Dedifferentiated amniotic fluid mesenchymal stem cell (primary cell): ENCODE measurements around the gene PPP1R9A.

Source experiments
- DNase-seq: peaks from one replicate; pipeline ENCODE4 v3.0.0-alpha.2; 2016; ENCODE audit errors: extremely low spot score

The PPP1R9A gene

DNA sequence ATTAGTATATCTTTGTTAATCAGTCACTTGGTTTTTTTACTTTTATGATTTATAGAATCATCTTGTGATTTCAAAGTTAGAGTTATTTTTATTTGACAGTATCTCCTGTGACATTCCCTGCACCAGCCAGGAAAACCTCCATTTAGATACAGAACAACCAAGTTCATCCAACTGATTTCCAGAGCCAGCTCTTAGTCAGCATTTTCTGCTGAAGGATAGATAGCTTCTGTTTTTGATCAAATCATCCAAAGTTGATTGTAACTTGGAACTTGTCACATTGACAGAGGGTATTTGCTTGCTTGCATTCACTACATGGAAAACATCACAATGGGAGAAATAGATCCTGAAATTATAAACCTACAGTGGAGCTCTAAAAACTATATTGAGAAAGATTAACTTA, 294.3 kb downstream of the PPP1R9A start:
- no peak for DNase-seq

DNA sequence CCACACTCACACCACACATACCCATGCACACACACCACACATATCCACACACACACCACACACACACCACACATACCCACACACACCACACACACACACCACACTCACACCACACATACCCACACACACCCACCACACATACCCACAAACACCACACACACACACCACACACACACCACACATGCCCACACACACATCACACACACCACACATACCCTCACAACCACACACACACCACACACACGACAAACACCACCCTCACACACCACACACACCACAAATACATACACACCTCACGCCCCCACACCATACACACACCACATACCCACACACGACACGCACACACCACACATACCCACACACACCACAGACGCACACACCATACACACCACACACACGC, 297.2 kb downstream of the PPP1R9A start:
- DNase-seq: no peak

- DNase-seq: peak; percentile 35
Measured at GRCh38 chr7:95205665-95206225, 298.4 kb downstream of the PPP1R9A start.

DNA sequence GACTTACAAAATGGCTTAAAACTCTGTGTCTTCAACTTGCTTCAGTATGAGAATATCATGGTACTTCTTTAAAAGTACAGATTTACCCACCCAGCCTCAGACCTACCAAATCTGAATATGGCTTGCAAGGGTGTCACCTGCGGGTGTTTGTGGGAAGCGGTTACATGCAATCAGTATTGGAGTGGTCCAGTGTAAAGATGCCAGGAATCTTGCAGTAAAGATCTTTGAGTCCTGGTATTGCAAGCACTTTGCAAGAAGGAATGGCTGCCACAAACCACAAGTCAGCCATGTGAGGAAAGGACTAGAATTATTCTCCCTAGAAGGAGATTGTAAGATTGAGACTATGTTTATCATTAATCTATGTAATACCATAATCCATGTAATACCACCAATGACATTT, 301.9 kb downstream of the PPP1R9A start:
- no peak for DNase-seq

- no peak for DNase-seq
Measured at GRCh38 chr7:95209788-95210187, 302.4 kb downstream of the PPP1R9A start.

DNA sequence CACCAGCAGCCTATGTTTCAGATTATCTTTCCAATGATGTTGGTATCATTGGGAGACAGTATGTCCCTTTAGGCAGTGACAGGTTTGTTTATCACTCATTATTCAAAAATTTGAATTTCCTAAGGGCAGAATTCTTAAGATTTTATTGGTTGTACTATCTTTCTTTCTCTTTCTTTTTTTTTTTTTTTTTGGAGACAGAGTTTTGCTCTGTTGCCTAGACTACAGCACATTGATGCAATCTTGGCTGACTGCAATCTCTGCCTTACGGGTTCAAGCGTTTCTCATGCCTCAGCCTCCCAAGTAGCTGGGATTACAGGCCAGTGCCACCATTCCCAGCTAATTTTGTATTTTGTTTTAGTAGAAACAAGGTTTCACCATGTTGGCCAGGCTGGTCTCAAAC, 305.8 kb downstream of the PPP1R9A start:
- no peak for DNase-seq

- DNase-seq: no peak
Measured at GRCh38 chr7:95213809-95214492, 306.6 kb downstream of the PPP1R9A start.

DNA sequence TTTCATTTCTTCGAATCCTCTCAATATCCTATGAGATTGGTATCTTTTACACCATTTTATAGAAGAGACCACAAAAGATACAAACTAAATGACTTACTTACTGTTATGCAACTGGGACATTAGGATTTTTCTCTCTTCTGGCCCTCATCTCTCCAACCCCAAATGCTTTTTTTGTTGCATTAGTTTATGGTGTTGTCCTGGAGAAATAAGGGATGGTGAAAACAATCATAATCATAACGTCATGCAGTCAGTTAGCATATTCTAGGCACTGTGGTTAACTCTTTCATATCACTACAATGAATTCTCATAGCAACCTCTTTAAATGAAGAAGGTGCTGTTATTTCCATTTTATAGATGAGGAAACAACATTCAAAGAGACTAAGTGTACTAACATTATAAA, 312.3 kb downstream of the PPP1R9A start:
- peak; percentile 4 for DNase-seq

DNA sequence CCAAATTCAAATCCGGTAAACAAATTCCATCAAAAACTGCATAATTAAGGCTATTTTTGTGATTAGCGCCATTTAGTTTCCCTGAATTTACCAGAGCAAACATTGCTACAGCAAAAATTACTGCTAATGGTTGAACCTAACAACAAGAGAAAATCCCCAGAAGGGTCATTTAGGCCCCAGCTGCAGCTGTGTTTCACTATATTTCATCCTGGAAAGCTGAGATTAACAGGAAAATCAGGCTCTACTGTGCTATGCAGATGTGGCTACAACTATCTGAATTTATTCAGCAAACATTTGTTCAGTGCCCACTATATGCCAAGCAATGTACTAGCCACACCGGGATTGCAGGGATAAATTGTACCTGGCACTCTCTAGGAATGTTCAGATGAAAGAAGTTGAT, 312.9 kb downstream of the PPP1R9A start:
- peak; percentile 11 for DNase-seq

DNA sequence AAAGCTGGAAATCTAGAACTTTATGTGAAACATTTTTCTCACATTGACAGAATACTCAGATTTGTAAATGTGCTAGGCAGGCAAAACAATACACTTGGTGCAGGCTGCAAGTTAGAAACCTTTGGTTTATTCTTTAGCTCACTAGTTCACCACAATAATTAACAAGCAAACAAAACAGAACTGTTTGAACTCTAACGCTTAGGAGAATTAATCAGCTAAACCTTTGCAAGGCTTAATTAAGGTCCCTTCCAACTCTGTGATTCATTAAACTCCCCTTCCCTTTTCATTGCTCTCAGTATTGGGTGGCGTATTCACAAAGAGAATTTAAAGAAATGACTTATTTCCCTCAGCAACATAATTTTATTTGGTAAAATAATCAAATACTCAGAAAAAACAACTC, 317.9 kb downstream of the PPP1R9A start:
- no peak for DNase-seq

GRCh38 chr7:95229301-95229700, 321.9 kb downstream of the PPP1R9A start:
- no peak for DNase-seq

DNA sequence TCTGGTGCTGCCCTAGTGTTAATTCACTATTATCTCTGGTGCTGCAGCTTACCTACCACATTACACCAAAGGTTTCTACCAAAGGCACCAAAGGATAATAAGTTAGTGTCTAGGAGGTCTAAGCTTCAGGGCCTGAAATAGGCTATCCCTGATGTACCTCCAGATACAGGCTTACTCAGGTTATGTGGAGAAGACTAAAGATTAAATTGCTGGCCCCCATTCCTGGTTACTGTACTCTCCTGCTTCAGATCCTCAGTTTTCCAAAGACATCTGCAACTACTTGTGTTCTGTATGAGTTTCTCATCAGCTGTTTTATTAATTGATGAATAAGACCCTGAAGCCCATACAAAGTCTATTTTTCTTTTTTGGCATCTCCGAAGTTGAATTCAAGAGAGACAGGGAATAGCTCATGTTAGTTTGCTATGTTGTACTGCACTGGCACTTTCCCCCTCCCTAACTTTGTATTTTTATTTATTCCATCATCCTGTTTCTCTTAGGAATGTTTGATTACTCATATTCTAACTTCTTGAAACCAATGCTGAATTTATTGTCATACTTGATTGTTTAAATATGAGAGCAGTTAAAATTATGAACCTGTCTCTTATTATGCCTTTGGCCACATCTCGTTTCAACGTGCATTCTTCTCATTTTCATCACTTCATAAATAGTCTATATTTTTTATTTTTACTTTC, 331.0 kb downstream of the PPP1R9A start:
- DNase-seq: no peak

DNA sequence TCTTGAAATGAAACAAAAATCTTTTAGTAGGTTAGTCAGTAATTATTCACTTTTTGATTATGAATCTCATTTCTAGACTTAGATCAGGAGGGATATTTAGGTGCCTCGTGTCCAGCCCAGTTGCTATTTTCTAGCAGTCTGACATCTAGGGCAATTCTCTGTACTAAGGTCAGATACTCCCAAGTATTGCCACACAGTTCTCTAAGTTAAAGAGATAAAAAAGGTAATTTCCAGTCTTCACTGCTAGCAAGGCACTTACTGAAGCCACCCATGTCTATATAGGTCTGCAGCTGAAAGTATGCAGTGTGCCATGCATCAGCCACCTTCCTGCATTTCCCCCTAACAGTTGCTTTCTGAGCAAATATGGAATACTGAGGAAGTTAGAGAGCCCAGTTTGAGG, 333.5 kb downstream of the PPP1R9A start:
- no peak for DNase-seq

DNA sequence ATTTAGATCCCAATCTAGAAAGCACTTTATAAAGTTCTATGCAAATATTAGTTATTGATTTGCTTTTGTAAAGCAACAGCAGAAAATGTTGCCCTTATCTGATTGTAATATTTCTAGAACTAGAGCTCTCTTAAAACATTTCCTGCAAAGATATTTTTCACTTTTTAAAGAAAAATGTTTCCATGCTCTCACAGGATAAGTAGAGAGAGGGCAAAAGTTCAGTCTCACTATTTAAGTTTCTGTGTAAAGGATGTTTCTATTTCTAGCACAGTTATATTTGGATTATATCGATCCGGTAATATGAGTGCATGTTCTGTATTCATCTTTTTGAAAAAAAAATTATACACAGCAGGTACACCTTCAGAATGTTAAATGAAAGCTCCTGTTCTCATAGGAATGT, 334.9 kb downstream of the PPP1R9A start:
- no peak for DNase-seq

- DNase-seq: no peak
Measured at GRCh38 chr7:95244616-95245015, 337.2 kb downstream of the PPP1R9A start.

DNA sequence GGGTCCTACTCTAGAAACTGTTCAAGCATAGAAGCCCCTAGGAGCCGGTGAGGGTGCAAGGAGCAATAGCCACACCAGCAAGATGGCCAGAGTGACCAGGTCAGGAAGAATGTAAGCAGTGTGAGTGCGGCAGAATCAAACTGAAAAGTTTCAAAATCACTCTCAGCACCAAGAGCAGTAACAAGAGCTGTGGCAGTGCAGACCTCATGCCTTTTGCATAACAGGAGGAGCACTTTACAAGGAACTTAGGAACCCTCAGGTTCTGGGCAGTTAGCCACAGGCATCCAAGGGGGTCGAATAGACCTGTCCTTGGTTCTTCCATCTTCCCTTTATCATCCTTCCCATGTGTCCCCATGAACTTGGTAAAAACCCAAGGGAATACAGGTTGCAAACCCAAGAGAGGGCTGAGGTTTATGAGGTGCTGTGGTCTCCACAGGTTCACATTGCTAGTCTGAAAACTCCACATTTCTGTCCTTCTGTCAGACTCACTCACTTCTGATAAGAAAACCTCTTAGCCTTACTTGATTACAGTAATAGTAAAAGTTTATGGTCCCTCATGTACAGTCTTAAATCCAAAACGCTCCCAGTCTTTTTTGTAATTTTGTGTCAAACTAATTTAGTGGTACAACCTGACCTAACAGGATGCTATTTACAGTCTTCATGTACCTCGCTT, 338.6 kb downstream of the PPP1R9A start:
- no peak for DNase-seq

DNA sequence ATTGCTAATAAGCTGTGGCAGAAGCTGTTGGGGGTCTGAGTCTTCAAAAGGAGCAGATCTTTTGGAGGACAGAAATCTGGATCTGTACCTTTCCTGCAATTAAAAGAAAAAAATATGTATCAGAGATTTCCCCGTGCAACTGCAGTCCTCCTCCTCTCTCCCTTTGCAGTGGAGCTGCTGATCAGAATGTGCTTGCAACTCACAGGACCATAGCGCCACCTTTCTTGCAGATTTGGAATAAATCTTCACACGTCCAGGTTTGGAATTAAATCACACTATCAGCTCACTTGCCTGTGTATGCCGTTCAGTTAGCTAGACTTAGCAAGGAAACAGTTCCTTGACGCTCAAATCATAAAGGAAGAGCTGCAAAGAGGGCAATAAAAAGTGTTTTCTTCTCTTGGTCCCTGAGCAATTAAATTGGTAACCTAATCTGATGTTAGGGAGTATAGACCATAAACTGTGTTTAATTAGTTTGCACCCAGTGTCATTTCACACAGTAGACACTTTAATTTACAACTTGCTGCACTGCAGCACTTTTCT, 339.5 kb downstream of the PPP1R9A start:
- peak; percentile 73 for DNase-seq

DNA sequence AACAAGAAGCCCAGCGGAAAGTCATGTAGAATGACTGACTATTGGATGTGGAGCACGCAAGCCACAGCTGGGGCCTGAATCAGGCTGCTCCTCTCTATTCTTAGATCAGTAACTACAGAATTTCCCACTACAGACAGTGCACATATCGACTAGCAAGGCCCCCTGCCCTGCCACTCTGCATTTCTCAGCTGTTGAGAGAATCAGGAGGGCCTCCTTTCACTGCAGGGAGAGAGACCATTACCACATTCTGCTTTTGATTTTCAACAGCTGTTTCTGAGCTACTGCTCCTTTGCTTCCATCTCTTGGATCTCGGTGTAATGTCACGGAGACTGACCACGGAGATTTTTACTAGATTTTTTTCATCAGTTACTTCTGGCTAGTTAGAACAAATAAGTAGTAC, 343.2 kb downstream of the PPP1R9A start:
- no peak for DNase-seq

DNA sequence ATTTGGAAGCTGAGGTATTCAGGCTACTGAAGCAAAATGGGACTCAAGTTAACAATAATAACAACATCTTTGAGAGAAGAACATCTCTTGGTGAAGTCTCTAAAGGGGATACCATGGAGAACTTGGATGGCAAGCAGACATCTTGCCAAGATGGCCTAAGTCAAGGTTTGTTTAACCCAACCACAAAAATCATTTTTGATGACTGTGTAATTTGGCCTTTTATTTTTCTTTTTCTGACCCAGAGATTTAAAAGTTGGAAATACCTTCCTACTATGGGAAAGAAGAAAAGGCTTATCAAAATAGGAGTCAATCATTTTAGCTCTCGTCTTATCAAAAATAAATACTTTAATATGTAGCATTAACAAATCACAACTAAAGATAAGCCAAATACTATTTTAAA, 344.6 kb downstream of the PPP1R9A start:
- DNase-seq: no peak

DNA sequence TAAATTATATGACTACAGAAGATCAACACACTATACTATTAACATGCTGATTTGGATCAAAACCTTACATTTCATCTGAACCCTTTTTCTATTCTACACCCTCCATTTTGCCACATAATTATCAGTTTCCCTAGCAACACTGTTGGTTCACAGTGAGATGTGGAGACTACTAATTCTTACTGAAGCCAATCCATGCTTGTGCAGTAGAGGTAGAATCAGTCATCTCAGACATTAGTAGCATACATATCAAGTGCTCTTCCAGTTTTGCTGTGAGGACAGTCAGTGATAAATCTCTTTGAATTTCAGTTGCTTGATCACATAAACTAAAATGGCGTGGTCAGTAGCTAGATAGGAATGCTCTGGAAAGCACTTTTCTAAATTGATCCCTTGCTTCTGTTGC, 346.6 kb downstream of the PPP1R9A start:
- DNase-seq: no peak

DNA sequence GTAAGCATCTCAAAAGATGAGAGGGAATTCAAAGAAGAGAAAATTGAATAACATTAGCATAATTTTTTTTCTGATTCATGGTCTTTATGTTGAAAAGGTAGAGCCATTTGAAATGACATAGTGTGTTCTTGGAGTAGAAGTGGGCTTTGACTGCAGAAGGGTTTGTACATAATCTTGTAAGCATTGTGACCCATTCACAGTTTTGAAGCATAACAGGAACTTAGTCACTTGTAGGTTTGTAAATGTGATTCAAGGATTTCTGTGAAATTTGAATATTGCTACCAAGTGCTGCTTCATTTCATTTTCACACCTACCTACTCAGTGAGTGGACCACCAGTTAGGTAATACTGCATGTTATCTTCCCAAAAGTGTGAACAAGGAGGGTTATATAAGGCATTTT, 348.3 kb downstream of the PPP1R9A start:
- DNase-seq: no peak

GRCh38 chr7:95261895-95262415, 354.6 kb downstream of the PPP1R9A start:
- no peak for DNase-seq
